ENCODE results near the gene CHST13.

CHST13 gene

DNA sequence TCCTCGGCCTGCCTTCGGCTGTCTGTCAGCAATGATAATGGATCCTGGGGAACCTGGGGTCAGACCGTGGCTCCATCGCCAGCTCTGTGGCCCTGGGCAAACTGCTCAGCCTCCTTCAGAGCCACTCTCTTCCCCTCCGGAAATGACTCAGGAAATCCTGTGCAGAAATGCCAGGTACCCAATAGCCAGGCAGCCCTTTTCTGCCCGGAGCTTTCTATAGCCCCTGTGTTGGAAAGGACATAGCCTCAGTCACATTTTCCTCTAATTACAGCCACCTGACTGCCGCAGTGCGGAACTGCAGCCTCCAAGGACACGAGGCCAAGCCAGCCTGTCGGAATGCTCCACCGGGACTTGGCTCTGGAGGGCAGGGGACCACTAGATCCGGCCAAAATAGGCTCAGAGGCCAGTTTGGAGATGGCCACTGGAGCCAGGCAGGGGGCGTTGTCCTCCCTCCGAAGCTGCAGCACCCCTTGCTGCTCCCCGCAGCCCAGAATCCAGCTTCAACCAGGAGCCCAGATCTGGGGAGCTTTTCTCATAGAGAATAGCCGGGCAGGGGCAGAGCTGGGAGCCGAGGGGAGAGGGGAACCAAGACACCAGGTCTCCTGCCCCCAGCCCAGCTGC is 36.7 kb upstream of the CHST13 start:
- DNase-seq (peak; percentile 24), ATAC-seq (peak; percentile 78)

DNA sequence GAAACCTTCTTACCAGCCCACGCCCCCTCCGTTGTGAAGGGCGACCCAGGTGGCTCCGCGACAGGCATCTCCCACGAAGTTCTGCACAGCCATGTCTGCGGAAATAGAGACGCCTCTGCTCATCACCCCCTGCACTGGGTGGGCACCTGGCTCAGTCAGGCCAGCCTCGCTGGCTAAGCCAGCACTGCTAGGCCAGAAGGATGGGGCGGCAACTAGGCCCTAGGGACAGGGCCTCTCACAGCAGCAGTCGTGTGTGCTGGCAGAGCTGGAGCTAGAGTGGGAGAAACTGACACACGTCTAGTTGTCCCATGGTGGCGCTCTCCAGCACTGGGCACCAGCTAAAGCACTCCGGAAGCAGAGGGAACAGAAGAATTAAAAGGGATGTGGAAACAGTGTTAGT is 35.8 kb upstream of the CHST13 start:
- no peak for ATAC-seq
- no peak for DNase-seq

DNA sequence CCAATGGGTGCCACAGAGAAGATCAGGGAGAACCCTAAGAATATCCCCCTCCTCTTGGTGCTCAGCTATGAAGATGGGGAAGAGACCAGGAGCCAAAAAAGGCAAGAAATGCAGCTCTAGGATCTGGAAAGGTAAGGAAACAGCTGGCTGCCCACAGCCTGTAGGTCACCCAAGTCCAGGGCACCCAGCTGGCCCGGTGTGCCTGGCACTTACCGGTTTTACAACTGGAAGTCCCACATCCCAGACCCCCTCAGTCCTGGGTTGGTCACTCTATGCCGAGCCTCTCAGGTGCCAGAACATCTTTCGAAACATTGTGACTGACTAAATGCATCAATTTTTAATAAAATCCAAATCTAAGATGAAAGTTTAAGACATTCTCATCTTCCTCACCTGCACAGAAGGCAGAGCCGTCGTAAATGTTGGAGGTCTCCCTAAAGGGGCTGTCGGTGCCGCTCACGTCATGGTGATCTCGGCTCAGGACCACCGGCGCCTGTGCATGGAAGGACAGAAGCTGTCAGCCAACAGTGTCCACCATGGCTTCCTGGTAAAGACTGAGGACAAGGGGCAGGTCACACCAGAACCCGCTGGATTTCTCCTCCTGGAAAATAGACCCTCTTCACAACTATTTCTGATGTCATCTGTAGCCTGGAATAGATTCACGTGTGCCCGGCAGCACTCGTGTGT is 34.9 kb upstream of the CHST13 start:
- ATAC-seq (no peak), DNase-seq (no peak)

DNA sequence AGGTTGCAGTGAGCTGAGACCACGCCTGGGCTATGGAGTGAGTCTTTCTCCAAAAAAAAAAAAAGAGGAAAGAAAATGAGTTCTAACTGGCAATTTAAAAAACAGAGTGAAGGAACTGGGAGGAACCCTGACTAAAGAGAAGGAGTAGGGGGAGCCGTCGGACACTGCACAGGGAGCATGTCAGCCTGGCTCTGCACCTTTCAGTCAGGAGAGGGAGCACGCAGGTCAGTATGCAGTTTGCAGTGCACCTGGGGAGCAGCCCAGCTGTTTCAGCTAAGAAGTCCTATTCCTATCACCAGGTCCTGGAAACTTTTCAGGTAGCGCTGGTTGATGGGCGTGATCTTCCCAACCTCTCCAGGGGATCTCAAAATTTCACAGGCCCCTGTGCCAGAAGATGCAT is 33.3 kb upstream of the CHST13 start:
- no peak for DNase-seq
- no peak for ATAC-seq

DNA sequence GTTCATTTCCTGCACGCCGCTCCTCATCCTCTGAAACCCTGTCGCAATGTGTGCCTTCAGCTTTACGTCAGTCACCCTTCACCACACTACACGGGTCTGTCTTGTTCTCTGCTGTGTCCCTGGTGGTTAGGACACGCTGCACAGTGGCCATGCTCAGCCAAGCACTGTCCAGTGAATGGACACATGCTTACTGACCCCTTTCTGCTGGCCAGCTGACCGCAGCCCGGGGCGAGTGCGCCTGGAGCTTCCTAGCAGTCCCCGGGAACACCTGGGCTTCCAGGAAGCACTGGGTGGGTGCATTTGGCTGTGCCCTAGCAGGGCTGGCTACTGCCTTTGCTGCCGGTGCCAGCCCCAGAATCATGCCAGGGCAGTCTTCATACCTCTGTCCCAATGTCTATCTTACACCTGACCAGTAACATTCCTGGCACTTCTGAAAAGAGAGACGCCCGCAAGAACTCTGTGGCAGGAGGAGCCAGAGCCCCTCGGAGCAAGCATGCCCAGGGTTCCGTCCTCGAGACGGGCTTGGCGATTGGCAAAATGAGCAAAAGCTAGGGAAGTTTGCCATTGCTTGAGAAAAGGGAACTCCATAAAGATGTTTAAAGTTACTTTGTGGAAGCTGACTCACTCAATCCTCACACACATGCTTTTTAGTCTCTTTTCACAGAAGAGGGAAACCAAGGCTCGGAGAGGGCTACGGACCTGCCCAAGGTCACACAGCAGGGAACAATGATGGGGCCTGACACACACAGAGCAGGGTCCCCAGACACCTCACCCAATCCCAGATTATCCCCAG is 32.5 kb upstream of the CHST13 start:
- no peak for ATAC-seq
- no peak for DNase-seq

DNA sequence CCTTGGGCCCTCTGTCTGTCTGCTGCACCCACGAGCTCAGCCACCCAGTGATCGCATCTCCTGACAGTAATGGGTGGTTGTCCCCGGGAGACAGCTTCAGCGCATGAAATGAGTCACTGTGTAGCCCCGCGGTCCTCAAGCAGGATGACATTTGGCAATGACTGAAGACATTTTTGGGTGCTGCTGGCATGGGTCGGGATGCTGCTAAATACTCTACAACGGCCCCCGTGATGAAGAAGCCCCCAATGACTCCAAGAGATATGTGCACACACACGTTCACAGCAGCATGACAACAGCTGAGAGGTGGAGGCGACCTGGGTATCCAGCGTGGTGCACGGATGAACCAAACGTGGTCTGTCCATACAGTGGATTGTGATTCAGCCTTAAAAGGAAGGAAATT is 30.9 kb upstream of the CHST13 start:
- no peak for ATAC-seq
- DNase-seq, result no peak

DNA sequence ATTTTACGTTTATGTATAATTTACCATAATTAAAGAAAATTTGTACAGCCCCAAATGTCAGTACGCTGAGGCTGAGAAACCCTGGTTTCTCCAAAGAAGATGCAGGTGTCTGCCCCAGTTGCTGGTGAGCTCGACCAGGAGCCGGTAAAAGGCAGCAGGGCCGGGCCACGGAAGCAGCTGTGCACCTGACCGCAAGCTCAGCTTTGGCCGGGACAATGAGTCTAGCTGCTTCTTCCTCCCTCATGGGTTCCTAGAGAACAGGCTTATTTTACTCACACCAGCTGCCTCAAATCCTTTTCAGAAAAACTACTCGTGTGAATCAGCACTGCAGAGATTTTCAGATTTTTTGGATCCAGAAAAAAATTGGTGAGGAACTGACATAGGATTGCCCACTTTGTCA is 30.2 kb upstream of the CHST13 start:
- no peak for ATAC-seq
- DNase-seq, result no peak

DNA sequence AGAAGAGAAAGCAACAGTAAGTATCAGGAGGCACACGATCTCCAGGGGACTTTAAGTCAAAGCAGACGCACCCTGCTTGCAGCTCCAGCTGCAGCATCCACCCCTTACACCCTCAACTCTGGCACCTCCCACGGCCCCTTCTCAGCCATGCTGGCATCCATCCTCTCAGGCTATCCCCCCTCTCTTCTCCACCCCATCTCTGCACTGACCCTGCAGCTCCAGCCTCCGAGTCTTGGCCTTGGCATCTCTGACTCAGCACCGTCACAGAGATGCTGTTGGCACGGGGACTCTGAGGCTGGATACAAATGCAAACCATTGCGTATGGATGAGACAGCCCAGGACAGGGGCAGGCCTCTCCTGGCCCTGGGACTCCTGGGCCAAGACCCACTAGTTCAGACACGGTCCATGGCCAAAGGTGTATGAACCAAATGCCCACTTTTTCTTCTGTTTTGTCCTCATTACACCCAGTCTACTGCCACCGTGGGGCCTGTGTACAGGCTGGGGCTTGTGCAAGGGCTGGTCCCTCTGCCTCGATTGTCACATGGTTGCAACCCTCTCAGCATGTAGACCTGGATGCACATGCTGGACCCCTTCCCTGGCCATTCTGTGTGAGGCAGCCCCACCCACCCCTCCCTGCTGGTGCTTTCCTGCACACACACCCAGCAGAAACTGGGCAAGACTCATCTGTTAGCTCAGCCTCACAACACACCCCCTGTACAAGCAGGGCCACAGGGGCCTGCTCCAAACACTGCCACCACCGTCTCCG is 29.6 kb upstream of the CHST13 start:
- no peak for DNase-seq
- ATAC-seq, result no peak

DNA sequence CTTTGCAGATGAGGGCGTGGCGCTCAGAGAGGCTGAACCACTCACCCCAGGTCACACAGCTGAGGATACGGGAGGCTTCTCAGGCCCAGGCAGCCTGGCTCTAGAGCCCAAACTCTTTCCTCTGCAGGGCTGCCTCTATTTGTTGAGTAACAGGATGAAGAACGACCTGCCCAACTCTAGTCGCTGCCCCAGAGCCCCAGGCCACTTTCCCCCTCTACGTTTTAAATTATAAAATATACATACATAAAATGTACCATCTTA is 29.1 kb upstream of the CHST13 start:
- ATAC-seq (no peak), DNase-seq (no peak)

DNA sequence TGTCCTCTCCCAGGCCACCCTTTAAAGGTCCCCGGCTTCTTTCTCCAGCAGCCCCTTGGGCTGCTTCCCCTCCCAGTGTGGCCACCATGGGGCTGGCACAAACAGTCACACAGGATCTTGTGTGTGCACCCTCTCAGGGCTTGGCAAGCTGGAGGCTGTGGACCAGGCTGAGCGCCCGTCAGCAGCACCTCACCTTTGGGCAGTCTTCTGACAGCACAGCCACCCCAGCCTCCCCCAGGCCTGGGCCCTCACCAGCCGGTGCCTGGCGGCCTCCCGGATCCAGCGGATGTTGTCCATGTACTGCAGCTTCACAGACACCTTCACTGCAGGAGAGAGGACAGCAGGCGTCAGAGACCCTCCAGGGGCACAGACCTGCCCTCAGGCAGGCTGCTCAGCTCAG is 28.2 kb upstream of the CHST13 start:
- no peak for ATAC-seq
- DNase-seq, result no peak

DNA sequence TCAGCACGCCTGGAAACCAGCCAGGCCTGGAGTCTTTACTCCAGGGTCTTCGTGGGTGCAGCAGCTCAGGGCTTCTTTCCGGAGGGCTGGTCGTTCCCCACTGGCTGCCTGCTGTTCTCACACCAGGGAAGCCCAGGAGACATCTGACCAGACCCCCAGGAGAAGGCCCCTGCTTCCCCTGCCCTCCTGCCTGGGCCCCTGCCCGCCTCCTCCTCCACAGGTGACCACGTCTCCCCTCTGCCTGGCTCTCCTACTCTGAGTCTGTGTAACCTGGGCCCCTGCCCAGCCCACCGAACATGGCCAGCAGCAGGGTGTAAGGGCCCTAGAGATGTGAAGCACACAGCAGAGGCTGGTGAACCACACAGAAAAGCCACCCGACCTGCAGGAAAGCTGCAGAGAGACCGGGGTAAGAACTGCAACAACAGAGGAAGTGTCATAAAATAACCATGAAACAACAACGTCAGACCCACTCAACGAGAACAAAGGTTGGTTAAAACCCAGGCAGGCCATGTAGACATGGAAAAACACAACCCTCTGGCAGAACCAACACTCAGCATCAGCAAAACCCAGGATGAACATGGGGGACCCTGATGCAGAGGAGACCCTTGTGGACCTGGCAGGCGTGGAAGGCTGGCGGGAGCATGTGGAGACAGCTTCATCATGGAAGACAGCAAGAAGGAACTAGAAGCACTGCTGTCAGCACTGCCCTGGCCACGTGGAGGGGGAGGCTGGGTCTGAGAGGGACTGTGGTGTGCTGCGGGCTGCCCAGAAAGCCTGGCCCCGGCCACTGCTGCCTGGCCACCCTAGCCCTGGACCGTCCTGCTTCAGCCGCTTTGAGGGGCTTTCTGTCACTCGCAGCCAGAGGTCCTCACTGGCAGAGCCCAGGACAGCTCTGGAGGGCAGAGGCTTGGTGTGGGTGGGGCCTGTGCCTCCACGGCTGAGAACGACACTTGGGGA is 26.8 kb upstream of the CHST13 start:
- DNase-seq (no peak), ATAC-seq (no peak)

DNA sequence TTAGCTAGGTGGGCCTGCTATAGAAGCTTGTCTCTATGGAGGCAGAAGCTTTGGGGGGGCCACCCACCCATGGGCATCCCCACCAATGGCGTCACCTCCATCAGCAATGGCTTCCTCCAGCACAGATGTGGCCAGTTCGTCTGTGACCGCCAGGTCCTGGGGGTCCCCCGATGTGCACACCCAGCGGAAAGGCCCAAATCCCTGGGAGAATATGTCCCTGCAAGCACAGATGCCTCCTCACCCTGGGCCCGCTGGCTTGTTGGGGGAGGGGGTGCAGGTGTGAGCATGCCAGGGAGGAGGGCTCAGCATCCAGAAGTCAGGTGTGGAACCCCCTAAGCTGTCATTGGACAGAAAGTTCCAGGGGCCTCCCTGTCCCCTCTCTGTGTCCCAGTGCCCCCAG is 26.0 kb upstream of the CHST13 start:
- ATAC-seq (no peak), DNase-seq (no peak)

DNA sequence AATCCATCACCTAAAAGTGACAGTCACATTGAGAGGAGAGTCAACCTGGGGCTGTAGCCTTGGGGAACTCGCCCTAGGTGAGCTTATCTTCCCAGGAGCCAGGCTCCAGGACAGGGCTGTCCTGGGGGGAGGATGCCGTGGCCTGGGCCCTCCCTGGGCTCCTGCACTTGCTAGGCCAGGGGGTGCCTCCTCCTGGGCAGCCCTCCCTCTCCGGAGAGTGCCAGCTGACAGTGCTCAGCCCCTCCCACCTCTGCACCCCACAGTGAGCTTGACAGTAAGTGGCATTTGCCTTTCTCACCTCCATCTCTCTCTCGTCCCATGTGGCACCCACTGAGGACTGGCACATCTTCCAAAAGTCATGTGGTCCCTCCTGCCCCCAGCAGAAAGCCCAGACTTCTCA is 25.5 kb upstream of the CHST13 start:
- DNase-seq (no peak), ATAC-seq (no peak)

DNA sequence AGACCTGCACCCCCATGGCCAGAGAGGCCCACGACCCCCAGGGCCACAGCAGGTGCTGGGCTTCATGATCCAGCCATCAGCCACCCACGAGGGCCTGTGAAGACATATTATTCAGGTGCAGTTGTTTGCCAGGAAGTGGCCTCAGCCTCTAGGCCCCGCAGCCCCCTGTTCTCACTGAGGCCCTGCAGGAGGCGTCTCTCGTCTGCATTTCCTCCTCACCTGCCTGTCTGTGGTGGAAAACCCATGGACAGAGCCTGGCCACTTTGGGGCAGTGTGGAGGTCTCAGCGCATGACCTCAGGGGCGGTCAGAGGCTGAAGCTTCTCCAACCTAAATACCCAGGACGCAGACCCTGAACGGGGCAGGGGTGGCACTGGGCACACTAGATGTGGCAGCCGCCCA is 25.0 kb upstream of the CHST13 start:
- ATAC-seq, result no peak

DNA sequence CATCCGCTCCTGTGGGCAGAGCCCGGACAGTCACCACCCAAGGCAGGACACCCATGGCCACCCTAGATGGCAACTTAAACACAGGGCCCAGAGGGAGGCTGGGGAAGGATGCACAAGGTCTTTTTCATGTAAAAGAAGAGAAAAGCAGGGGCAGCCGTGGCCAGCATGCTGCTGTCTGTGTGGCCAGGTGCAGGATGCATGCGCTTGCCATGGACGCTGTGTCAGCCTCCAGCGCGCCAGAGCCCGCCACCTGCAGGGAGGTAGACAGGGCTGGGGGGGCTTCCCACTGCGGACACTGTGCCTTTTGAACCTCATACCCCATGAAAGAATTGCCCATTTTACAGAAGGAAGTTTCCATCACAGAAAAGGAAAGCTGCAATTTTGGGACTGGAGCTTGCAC is 24.6 kb upstream of the CHST13 start:
- ATAC-seq (no peak), DNase-seq (no peak)

More for the DNA sequence above, 25.0 kb upstream of the CHST13 start:
- DNase-seq, result no peak

DNA sequence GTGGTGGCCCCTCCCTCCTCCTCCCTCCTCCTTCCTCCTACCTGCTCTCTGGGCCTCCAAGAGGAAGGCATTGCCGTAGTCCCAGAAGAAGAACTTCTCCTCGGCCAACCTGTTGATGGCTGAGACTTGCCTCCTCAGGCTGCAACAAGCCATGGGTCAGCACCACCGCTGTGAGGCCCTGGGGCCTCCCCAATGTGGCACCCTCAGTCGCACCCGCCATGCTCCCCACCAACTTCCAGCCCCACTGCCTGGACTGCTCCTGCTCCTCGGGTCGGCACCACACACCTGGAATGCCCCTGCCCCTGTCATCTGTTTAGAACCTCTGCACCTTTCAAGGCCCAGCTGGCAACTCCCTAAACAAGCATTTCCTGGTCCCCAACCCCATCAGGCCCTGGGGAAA is 23.9 kb upstream of the CHST13 start:
- ATAC-seq, result no peak
- DNase-seq, result no peak

DNA sequence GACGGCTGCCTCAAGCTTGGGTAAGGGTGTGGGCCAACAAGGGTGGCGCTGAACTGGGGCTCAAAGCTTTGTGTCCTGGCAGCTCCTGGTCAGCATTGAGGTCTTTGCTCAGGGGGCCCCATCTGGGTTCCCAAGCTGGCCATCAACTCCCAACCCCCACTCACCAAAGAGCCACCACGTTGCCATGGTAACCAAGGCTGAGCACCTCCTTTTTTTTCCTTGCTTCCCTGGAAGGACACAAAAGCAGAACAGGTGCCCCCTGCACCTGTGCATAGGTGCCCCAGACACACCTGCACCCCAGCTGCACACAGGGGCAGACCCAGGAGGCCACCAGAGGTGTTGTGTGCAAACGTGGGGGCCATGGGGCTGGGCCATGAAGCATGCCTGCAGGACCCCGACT is 22.9 kb upstream of the CHST13 start:
- ATAC-seq (no peak), DNase-seq (no peak)

DNA sequence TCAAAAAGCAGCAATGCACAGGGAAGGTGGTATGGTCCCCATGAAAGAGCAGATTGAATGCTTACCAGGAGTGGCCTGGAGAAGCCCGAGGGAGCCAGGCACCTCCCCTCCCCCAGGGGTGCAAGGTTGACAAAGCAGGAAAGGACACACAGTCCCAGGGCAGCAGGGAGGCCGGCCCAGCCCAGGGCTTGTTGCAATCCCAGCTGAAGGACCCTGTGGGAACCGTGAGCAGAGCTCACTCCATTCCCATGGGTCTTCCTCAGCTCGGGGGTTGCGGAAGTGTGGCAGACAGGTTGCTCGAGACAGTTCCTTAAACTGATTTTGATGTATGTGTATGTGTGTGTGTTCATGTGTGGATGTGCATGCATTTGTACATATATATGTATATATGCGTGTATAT is 22.2 kb upstream of the CHST13 start:
- ATAC-seq (no peak), DNase-seq (no peak)

DNA sequence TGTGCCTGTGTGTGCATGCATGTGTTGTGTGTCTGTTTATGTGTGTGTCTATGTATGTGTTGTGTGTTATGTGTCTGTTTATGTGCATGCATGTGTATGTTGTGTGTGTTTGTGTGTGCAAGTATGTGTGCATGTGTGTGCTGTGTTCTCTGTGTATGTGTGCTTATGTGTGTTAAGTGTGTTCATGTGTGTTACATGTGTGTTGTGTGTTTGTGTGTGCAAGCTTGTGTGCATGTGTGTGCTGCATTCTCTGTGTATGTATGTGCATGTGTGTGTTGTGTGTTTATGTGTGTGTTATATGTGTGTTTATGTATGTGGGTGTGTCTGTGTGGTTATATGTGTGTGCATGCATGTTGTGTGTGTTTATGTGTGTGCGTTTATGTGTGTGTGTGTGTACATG is 21.3 kb upstream of the CHST13 start:
- ATAC-seq, result no peak
- DNase-seq, result no peak

DNA sequence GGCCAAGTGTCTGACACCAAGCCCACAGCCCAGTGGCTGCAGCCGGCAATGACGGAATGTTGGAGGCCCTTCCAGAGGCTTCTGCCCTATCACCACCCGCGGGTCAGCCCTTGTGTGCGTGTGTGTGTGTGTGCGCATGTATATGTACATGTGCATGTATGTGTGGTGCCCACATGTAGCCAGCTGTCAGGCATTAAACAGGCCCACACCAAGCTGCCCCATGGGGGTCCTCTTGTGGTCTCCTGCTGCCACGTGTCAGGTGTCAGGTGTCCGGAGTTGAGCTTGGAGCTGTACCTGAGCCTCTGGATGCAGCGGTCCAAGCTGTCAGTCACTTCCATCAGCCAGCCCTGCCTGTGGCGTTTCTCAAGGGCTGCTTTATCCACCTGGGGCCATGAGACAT is 20.3 kb upstream of the CHST13 start:
- no peak for ATAC-seq

DNA sequence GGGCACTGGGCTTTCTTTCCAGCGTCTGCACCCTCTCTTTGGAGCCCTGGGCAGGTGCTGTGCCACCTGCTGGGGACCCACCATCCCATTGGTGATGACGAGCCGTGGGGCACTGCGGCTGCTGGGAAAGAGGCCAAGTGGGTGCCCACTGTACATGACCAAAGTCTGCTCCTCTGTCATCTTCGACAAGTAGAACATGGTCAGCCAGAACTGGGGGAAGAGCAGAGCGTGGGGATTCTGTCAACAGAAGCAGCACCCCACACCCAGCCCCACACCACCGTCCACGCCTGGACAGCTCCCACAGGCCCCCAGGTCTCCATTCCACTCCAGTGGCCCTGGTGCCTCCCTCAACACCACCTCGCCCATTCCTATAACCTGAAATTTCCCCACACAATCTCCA is 16.1 kb upstream of the CHST13 start:
- DNase-seq, result no peak
- no peak for ATAC-seq

More for the DNA sequence above, 20.3 kb upstream of the CHST13 start:
- no peak for DNase-seq

DNA sequence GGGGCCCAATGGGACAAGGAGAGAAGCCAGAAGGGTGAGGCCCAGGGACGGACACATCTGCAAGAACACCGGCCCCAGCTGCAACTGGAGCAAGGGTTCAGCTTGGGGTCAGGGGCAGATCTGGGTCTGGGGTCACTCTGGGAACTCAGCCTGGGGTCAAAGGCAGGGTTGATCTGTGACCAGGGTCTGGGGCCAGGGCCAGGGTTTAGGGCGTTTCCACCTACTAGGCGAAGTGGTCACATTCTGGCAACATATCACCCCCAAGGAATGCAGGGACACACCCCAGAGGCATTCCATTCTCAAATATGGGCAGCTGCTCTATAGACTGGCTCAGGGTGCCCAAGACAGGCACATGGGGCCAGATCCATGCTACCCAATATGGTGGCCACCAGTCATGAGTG is 15.4 kb upstream of the CHST13 start:
- no peak for ATAC-seq
- DNase-seq, result no peak

Measured in stimulated activated naive CD8-positive, alpha-beta T cell treated with anti-CD3 and anti-CD28 coated beads, Interleukin-15, Interleukin-2, amounts not matched to agents 100 U/mL and 50 U/mL, for 24 hours (primary cell).